IPS-15b (cell line): Measurements from ENCODE around the gene JAZF1.
"Not testable (repeated sequence)": the region's sequence is repeated elsewhere in the genome, so short reads cannot be mapped to it uniquely, and the experiment has no call there.

Experiments
- H3K27me3 ChIP-seq: one replicate; pipeline ENCODE4 v1.6.1; 2013; ENCODE audit warnings: low read length; ENCODE audit not compliant: control insufficient read depth, insufficient read depth
- H3K36me3 ChIP-seq: one replicate; pipeline ENCODE4 v1.6.1; 2013; ENCODE audit warnings: low read length; ENCODE audit not compliant: control insufficient read depth, insufficient read depth
- H3K4me1 ChIP-seq: one replicate; pipeline ENCODE4 v1.6.1; 2013; ENCODE audit warnings: mild to moderate bottlenecking, low read length; ENCODE audit not compliant: control insufficient read depth, insufficient read depth
- H3K4me3 ChIP-seq: one replicate; pipeline ENCODE4 v1.5.1; 2013; ENCODE audit warnings: low read depth, low read length
- H3K9ac ChIP-seq: one replicate; pipeline ENCODE4 v1.6.1; 2013; ENCODE audit warnings: low read depth, mild to moderate bottlenecking, low read length
- H3K9me3 ChIP-seq: one replicate; pipeline ENCODE4 v1.6.1; 2013; ENCODE audit warnings: mild to moderate bottlenecking, low read length; ENCODE audit not compliant: control insufficient read depth, insufficient read depth

The JAZF1 gene

GRCh38 chr7:28020302-28020940 lies 160.2 kb downstream of the JAZF1 start:
- no peaks in the 10 kb centered on the region for H3K9me3 ChIP-seq
- H3K36me3 ChIP-seq = no peaks in the 10 kb centered on the region
- no peak overlapping the region for H3K9ac ChIP-seq
- H3K4me3 ChIP-seq = no peak overlapping the region
- H3K27me3 ChIP-seq = no peaks in the 10 kb centered on the region
- peaks cover 5% of the 10 kb centered on the region for H3K4me1 ChIP-seq

- Histone ChIP-seq H3K27me3 (no peaks in the 10 kb centered on the region), H3K4me3 (no peak overlapping the region), H3K9me3 (no peaks in the 10 kb centered on the region), H3K9ac (no peak overlapping the region), H3K4me1 (peaks cover 5% of the 10 kb centered on the region), H3K36me3 (no peaks in the 10 kb centered on the region)
Observed at GRCh38 chr7:28018856-28019465, 161.6 kb downstream of the JAZF1 start.

- H3K9ac ChIP-seq = no peak overlapping the region
Observed at GRCh38 chr7:28018446-28018845, 162.1 kb downstream of the JAZF1 start.

GRCh38 chr7:28018020-28018419 lies 162.6 kb downstream of the JAZF1 start:
- no peak overlapping the region for H3K4me3 ChIP-seq
- no peak overlapping the region for H3K9ac ChIP-seq
- no peaks in the 10 kb centered on the region for H3K27me3 ChIP-seq
- peaks cover 5% of the 10 kb centered on the region for H3K4me1 ChIP-seq
- no peaks in the 10 kb centered on the region for H3K9me3 ChIP-seq
- H3K36me3 ChIP-seq = no peaks in the 10 kb centered on the region

More at GRCh38 chr7:28018446-28018845, 162.1 kb downstream of the JAZF1 start:
- no peaks in the 10 kb centered on the region for H3K9me3 ChIP-seq
- H3K4me1 ChIP-seq = peaks cover 5% of the 10 kb centered on the region
- H3K4me3 ChIP-seq = no peak overlapping the region
- H3K27me3 ChIP-seq = no peaks in the 10 kb centered on the region
- no peaks in the 10 kb centered on the region for H3K36me3 ChIP-seq

- Histone ChIP-seq H3K36me3 (no peaks in the 10 kb centered on the region), H3K9ac (no peak overlapping the region), H3K27me3 (no peaks in the 10 kb centered on the region), H3K9me3 (no peaks in the 10 kb centered on the region), H3K4me1 (peaks cover 5% of the 10 kb centered on the region), H3K4me3 (no peak overlapping the region)
Observed at GRCh38 chr7:28017372-28017771, 163.2 kb downstream of the JAZF1 start.

- Histone ChIP-seq H3K36me3 (no peaks in the 10 kb centered on the region), H3K4me3 (no peak overlapping the region), H3K27me3 (no peaks in the 10 kb centered on the region), H3K4me1 (peaks cover 5% of the 10 kb centered on the region), H3K9me3 (no peaks in the 10 kb centered on the region), H3K9ac (no peak overlapping the region)
Observed at GRCh38 chr7:28016297-28016696, 164.3 kb downstream of the JAZF1 start.

GRCh38 chr7:28015169-28015568 lies 165.4 kb downstream of the JAZF1 start:
- Histone ChIP-seq H3K9ac (no peak overlapping the region), H3K4me1 (peaks cover 3% of the 10 kb centered on the region), H3K36me3 (no peaks in the 10 kb centered on the region), H3K9me3 (no peaks in the 10 kb centered on the region), H3K4me3 (no peak overlapping the region), H3K27me3 (no peaks in the 10 kb centered on the region)

GRCh38 chr7:28014340-28014739 lies 166.3 kb downstream of the JAZF1 start:
- not testable (repeated sequence) for H3K4me1 ChIP-seq, H3K4me3 ChIP-seq, H3K9ac ChIP-seq, H3K27me3 ChIP-seq, H3K36me3 ChIP-seq, H3K9me3 ChIP-seq

- Histone ChIP-seq H3K9ac (no peak overlapping the region), H3K36me3 (no peaks in the 10 kb centered on the region), H3K4me1 (no peaks in the 10 kb centered on the region), H3K4me3 (no peak overlapping the region), H3K9me3 (no peaks in the 10 kb centered on the region), H3K27me3 (no peaks in the 10 kb centered on the region)
Observed at GRCh38 chr7:28013441-28013840, 167.2 kb downstream of the JAZF1 start.

- Histone ChIP-seq H3K9ac (no peak overlapping the region), H3K4me3 (no peak overlapping the region), H3K4me1 (no peaks in the 10 kb centered on the region), H3K9me3 (no peaks in the 10 kb centered on the region), H3K27me3 (no peaks in the 10 kb centered on the region), H3K36me3 (no peaks in the 10 kb centered on the region)
Observed at GRCh38 chr7:28013019-28013418, 167.6 kb downstream of the JAZF1 start.

- Histone ChIP-seq H3K9me3 (no peaks in the 10 kb centered on the region), H3K36me3 (no peaks in the 10 kb centered on the region), H3K9ac (no peak overlapping the region), H3K4me3 (no peak overlapping the region), H3K27me3 (no peaks in the 10 kb centered on the region), H3K4me1 (no peaks in the 10 kb centered on the region)
Observed at GRCh38 chr7:28008911-28009310, 171.7 kb downstream of the JAZF1 start.

GRCh38 chr7:28008171-28008570 lies 172.4 kb downstream of the JAZF1 start:
- Histone ChIP-seq H3K36me3 (no peaks in the 10 kb centered on the region), H3K9ac (no peak overlapping the region), H3K4me1 (no peaks in the 10 kb centered on the region), H3K4me3 (no peak overlapping the region), H3K9me3 (no peaks in the 10 kb centered on the region), H3K27me3 (no peaks in the 10 kb centered on the region)
